CD4-positive, CD25-positive, alpha-beta regulatory T cell (primary cell): ENCODE measurements around the gene TBK1. TPM values are rescaled to one million over a fixed set of nuclear protein-coding genes. Genes with fewer than 3 reads are reported as not detected.
A peak's percentile ranks its signal among the peaks of the same experiment; 100 is the strongest.

Source experiments
- ATAC-seq, 2 donors: fragments of 150-1000 bp; cut with Tn5 transposase; one replicate each; pipeline ENCODE4 v1.10.0; 2021; ENCODE audit warnings: low read depth in 2 of 2, moderate number of reproducible peaks in 2 of 2, moderate library complexity in 1 of 2
- DNase-seq, 3 donors: peaks; one replicate each; pipeline versions ENCODE4 v3.0.0 to v3.0.0-alpha.2; 2012 to 2022; ENCODE audit warnings: mixed read lengths in 1 of 3
- H3K27ac ChIP-seq: one replicate; pipeline ENCODE4 v1.7.0; 2013; ENCODE audit warnings: mild to moderate bottlenecking, low read length; ENCODE audit not compliant: insufficient read depth, poor library complexity, severe bottlenecking
- H3K27me3 ChIP-seq: one replicate; pipeline ENCODE4 v1.7.0; 2013; ENCODE audit warnings: low read length; ENCODE audit not compliant: control insufficient read depth, insufficient read depth
- H3K36me3 ChIP-seq: one replicate; pipeline ENCODE4 v1.7.0; 2013; ENCODE audit warnings: mild to moderate bottlenecking, low read length, moderate library complexity; ENCODE audit not compliant: control insufficient read depth, insufficient read depth
- H3K4me1 ChIP-seq: 2 replicates; pipeline ENCODE4 v1.7.0; 2013; ENCODE audit warnings: mild to moderate bottlenecking, low read length; ENCODE audit not compliant: insufficient read depth, control insufficient read depth, poor library complexity, severe bottlenecking
- H3K4me3 ChIP-seq: one replicate; pipeline ENCODE4 v1.7.0; 2013; ENCODE audit warnings: low read depth, mild to moderate bottlenecking, low read length, moderate library complexity
- H3K9me3 ChIP-seq, 2 experiments: 1 replicate in 1 of 2; 2 replicates in 1 of 2; pipeline ENCODE4 v1.7.0; 2013; ENCODE audit warnings: low read length in 2 of 2, mild to moderate bottlenecking in 1 of 2, moderate library complexity in 1 of 2; ENCODE audit not compliant: control insufficient read depth in 2 of 2
- H3K27ac Mint-ChIP-seq, 3 donors: one replicate each; pipeline ENCODE4 v1.8.0; 2020 to 2022; ENCODE audit warnings: mild to moderate bottlenecking in 3 of 3, mixed read lengths in 3 of 3, moderate library complexity in 2 of 3
- H3K27me3 Mint-ChIP-seq: one replicate; pipeline ENCODE4 v1.8.0; 2022; ENCODE audit warnings: mild to moderate bottlenecking, mixed read lengths
- H3K36me3 Mint-ChIP-seq: one replicate; pipeline ENCODE4 v1.8.0; 2020; ENCODE audit warnings: mixed read lengths
- H3K4me1 Mint-ChIP-seq, 4 donors: one replicate each; pipeline ENCODE4 v1.8.0; 2020 to 2022; ENCODE audit warnings: mixed read lengths in 4 of 4, mild to moderate bottlenecking in 1 of 4
- H3K4me3 Mint-ChIP-seq, 4 donors: one replicate each; pipeline ENCODE4 v1.8.0; 2020 to 2022; ENCODE audit warnings: mild to moderate bottlenecking in 4 of 4, mixed read lengths in 4 of 4, moderate library complexity in 3 of 4
- H3K9me3 Mint-ChIP-seq, 7 donors: one replicate each; pipeline ENCODE4 v1.8.0; 2020 to 2022; ENCODE audit warnings: mixed read lengths in 7 of 7, mild to moderate bottlenecking in 3 of 7, moderate library complexity in 2 of 7
- polyA plus RNA-seq, 4 donors: library from polyadenylated mRNA; unstranded; fragments of 300-500 nt; fragmentation: Illumina TruSeq; gene quantifications; one replicate each; pipeline ENCODE4 v1.2.3, GENCODE V29; 2021
- total RNA-seq: library from RNA; stranded (reverse); gene quantifications from one replicate; pipeline ENCODE4 v1.2.3, GENCODE V29; 2022

TBK1 gene
- total and polyA plus RNA-seq, 5 donors from 2014 or later: 21.3 to 29.1 (median 23.4) TPM

- H3K27ac Mint-ChIP-seq: peak overlapping the region in 2 of 3 donors; percentile 71 to 89
- no peaks in the 10 kb centered on the region for H3K27me3 Mint-ChIP-seq
- Histone ChIP-seq H3K36me3 (peaks cover 2% of the 10 kb centered on the region), H3K4me3 (peak overlapping the region; percentile 49), H3K27me3 (no peaks in the 10 kb centered on the region), H3K9me3 (no peaks in the 10 kb centered on the region), H3K4me1 (peaks cover 81% of the 10 kb centered on the region), H3K27ac (peak overlapping the region; percentile 83)
- H3K4me1 Mint-ChIP-seq: peaks cover 50 to 76% (median 61%) of the 10 kb centered on the region in 4 donors
- no peak for ATAC-seq
- no peak for DNase-seq
- no peaks in the 10 kb centered on the region for H3K9me3 Mint-ChIP-seq
- H3K4me3 Mint-ChIP-seq: peak overlapping the region; percentile 54 to 79 (median 70)
- peaks cover 12% of the 10 kb centered on the region for H3K36me3 Mint-ChIP-seq
Measured at GRCh38 chr12:64455506-64455905, 3.6 kb downstream of the TBK1 start.

- DNase-seq (peak in 1 of 3 donors; percentile 5), ATAC-seq (no peak)
- peaks cover 12% of the 10 kb centered on the region for H3K36me3 Mint-ChIP-seq
- H3K27me3 ChIP-seq: no peaks in the 10 kb centered on the region
- H3K4me3 Mint-ChIP-seq: peak overlapping the region; percentile 54 to 79 (median 70)
- H3K4me1 Mint-ChIP-seq: peaks cover 45 to 70% (median 57%) of the 10 kb centered on the region in 4 donors
- H3K36me3 ChIP-seq: peaks cover 2% of the 10 kb centered on the region
- H3K27me3 Mint-ChIP-seq: no peaks in the 10 kb centered on the region
- H3K27ac ChIP-seq: peak overlapping the region; percentile 83
- H3K27ac Mint-ChIP-seq: peak overlapping the region; percentile 71 to 98 (median 89)
- no peaks in the 10 kb centered on the region for H3K9me3 Mint-ChIP-seq
- peak overlapping the region; percentile 49 for H3K4me3 ChIP-seq
- H3K9me3 ChIP-seq: no peaks in the 10 kb centered on the region
- H3K4me1 ChIP-seq: peaks cover 75% of the 10 kb centered on the region
Measured at GRCh38 chr12:64456119-64456518, 4.2 kb downstream of the TBK1 start.

- Mint-ChIP-seq H3K27ac (peak overlapping the region; percentile 23 to 87 (median 50)), H3K4me1 (peaks cover 41 to 66% (median 53%) of the 10 kb centered on the region in 4 donors), H3K9me3 (no peaks in the 10 kb centered on the region), H3K4me3 (peak overlapping the region in 3 of 4 donors; percentile 49 to 74 (median 70)), H3K27me3 (no peaks in the 10 kb centered on the region), H3K36me3 (peaks cover 18% of the 10 kb centered on the region)
- H3K27ac ChIP-seq: peak overlapping the region; percentile 83
- peaks cover 2% of the 10 kb centered on the region for H3K36me3 ChIP-seq
- no peaks in the 10 kb centered on the region for H3K27me3 ChIP-seq
- DNase-seq (peak in 2 of 3 donors; percentile 27 to 40), ATAC-seq (no peak)
- no peaks in the 10 kb centered on the region for H3K9me3 ChIP-seq
- H3K4me1 ChIP-seq: peaks cover 69% of the 10 kb centered on the region
- peak overlapping the region; percentile 64 for H3K4me3 ChIP-seq
Measured at GRCh38 chr12:64457032-64457431, 5.1 kb downstream of the TBK1 start.

DNA sequence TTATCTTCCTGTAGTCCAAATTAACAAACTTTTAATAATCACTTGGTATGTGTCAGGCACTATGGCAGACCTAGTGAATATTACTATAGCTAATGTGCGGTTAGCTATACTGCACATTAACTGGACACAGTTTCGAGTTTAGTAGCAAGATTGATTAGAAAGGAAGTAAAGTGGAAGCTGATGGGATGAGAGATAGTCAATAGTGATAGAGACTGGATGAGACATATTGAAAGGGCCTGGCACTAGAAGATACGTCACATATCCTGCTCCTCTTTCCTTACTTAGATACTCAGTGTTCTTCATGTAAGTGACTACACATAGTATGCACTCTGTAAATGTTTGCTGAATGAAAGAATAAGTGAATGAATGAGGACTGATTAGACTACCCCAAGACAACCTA lies 5.5 kb downstream of the TBK1 start:
- H3K9me3 Mint-ChIP-seq: no peaks in the 10 kb centered on the region
- Histone ChIP-seq H3K4me1 (peaks cover 69% of the 10 kb centered on the region), H3K4me3 (peak overlapping the region; percentile 64), H3K9me3 (no peaks in the 10 kb centered on the region), H3K36me3 (peaks cover 2% of the 10 kb centered on the region), H3K27ac (peak overlapping the region; percentile 83), H3K27me3 (no peaks in the 10 kb centered on the region)
- H3K4me3 Mint-ChIP-seq: peak overlapping the region in 3 of 4 donors; percentile 49 to 74 (median 70)
- peaks cover 18% of the 10 kb centered on the region for H3K36me3 Mint-ChIP-seq
- H3K4me1 Mint-ChIP-seq: peaks cover 41 to 65% (median 54%) of the 10 kb centered on the region in 4 donors
- DNase-seq (no peak), ATAC-seq (no peak)
- H3K27ac Mint-ChIP-seq: peak overlapping the region; percentile 23 to 87 (median 50)
- no peaks in the 10 kb centered on the region for H3K27me3 Mint-ChIP-seq

DNA sequence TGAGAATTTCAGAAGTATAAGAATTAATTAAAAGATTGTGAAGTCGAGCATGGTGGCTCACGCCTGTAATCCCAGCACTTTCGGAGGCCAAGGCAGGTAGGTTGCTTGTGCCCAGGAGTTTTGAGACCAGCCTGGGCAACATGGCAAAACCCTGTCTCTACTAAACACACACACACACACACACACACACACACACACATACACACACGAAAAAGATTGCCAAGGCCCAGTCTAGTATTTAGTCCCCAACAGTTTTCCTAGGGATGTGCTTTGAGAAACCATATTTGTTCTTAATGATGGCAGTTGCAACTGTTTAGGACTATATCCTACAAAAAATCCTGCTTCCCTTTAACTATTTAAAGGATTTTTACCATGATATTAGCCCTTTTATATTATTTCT lies 6.0 kb downstream of the TBK1 start:
- peaks cover 2% of the 10 kb centered on the region for H3K36me3 ChIP-seq
- Mint-ChIP-seq H3K4me3 (peak overlapping the region; percentile 45 to 84 (median 60)), H3K4me1 (peaks cover 41 to 60% (median 52%) of the 10 kb centered on the region in 4 donors), H3K36me3 (peaks cover 18% of the 10 kb centered on the region), H3K27ac (peak overlapping the region; percentile 23 to 87 (median 50)), H3K9me3 (no peaks in the 10 kb centered on the region), H3K27me3 (no peaks in the 10 kb centered on the region)
- H3K4me1 ChIP-seq: peaks cover 66% of the 10 kb centered on the region
- peak overlapping the region; percentile 83 for H3K27ac ChIP-seq
- ATAC-seq (no peak), DNase-seq (no peak)
- no peaks in the 10 kb centered on the region for H3K9me3 ChIP-seq
- no peaks in the 10 kb centered on the region for H3K27me3 ChIP-seq
- peak overlapping the region; percentile 64 for H3K4me3 ChIP-seq

DNA sequence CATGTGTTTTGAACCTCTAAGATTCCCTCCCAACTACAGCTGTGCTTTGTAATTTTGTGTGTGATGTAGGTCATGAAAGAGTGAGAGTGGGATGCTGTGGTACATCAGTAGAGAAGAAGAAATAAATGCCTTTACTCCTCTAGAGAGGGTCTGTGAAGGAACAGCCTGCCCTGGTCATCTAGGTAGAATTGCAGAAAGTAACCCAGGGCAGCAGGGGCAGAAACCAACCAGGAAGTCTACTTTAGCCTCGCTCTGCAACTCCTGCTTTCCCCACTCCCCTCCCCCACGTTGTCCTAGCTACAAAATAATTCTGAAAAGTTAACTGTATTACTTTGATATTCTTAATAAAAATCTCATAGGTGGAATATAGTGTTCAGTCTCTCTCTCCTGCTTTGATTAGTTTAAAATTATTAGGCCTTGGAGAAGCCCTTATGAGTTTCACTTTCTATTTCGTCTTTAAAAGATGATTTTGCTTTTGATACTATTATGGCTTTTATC lies 7.5 kb downstream of the TBK1 start:
- Histone ChIP-seq H3K36me3 (peaks cover 6% of the 10 kb centered on the region), H3K9me3 (no peaks in the 10 kb centered on the region), H3K4me3 (peak overlapping the region; percentile 92), H3K27ac (peak overlapping the region; percentile 83), H3K4me1 (peaks cover 52% of the 10 kb centered on the region), H3K27me3 (no peaks in the 10 kb centered on the region)
- Mint-ChIP-seq H3K4me3 (peak overlapping the region; percentile 84 to 92 (median 90)), H3K27me3 (no peaks in the 10 kb centered on the region), H3K27ac (peak overlapping the region; percentile 94 to 98 (median 98)), H3K9me3 (no peaks in the 10 kb centered on the region), H3K36me3 (peaks cover 18% of the 10 kb centered on the region), H3K4me1 (peaks cover 34 to 51% (median 45%) of the 10 kb centered on the region in 4 donors)
- ATAC-seq (peak; percentile 43 to 44), DNase-seq (peak in 2 of 3 donors; percentile 42 to 51)

GRCh38 chr12:64461634-64462414 lies 9.9 kb downstream of the TBK1 start:
- no peak overlapping the region for H3K27ac ChIP-seq
- ATAC-seq (no peak), DNase-seq (no peak)
- Mint-ChIP-seq H3K4me3 (no peak overlapping the region), H3K36me3 (peaks cover 24% of the 10 kb centered on the region), H3K9me3 (no peaks in the 10 kb centered on the region), H3K27me3 (no peaks in the 10 kb centered on the region), H3K4me1 (peaks cover 24 to 40% (median 32%) of the 10 kb centered on the region in 4 donors), H3K27ac (no peak overlapping the region)
- no peaks in the 10 kb centered on the region for H3K27me3 ChIP-seq
- peaks cover 26% of the 10 kb centered on the region for H3K36me3 ChIP-seq
- no peak overlapping the region for H3K4me3 ChIP-seq
- H3K4me1 ChIP-seq: peaks cover 31% of the 10 kb centered on the region
- H3K9me3 ChIP-seq: no peaks in the 10 kb centered on the region
